CD4-positive, alpha-beta T cell (primary cell): Measurements from ENCODE around the gene KNL1. TPM values are rescaled to one million over a fixed set of nuclear protein-coding genes. Genes with fewer than 3 reads are reported as not detected.

Experiments used
- ATAC-seq: fragments of 200-7000 bp; cut with Tn5 transposase; one replicate; pipeline ENCODE4 v1.10.0; 2022; ENCODE audit warnings: mild to moderate bottlenecking; ENCODE audit not compliant: poor library complexity
- CTCF ChIA-PET: fragments of 350-600 bp; sonication (Branson Sonifier 250); formaldehyde crosslinking; loops from one replicate; lab custom pipeline; 2021; ENCODE audit warnings: antibody characterized with exemption, inconsistent platforms; lab: Charles Lee
- POLR2A ChIA-PET: fragments of 350-600 bp; sonication (Branson Sonifier 250); formaldehyde crosslinking; loops from one replicate; lab custom pipeline; 2021; ENCODE audit warnings: antibody characterized with exemption, inconsistent platforms; lab: Charles Lee
- DNase-seq, 14 experiments: peaks; one replicate each; pipeline ENCODE4 v3.0.0-alpha.2; 2013 to 2020; ENCODE audit warnings: mixed read lengths in 2 of 14
- H3K27ac ChIP-seq, 2 donors: one replicate each; pipeline versions ENCODE4 v1.5.1 to v1.7.0; 2013; ENCODE audit warnings: low read length in 2 of 2, low read depth in 1 of 2, mild to moderate bottlenecking in 1 of 2
- H3K27me3 ChIP-seq, 2 experiments: 1 replicate in 1 of 2; 2 replicates in 1 of 2; pipeline versions ENCODE4 v1.6.1 to v1.7.0; 2013; ENCODE audit warnings: low read length in 2 of 2, control low read depth in 1 of 2, mild to moderate bottlenecking in 1 of 2, moderate library complexity in 1 of 2; ENCODE audit not compliant: insufficient read depth in 2 of 2, control insufficient read depth in 1 of 2
- H3K36me3 ChIP-seq: one replicate; pipeline ENCODE4 v1.6.1; 2013; ENCODE audit warnings: low read length, control low read depth; ENCODE audit not compliant: insufficient read depth
- H3K4me1 ChIP-seq: one replicate; pipeline ENCODE4 v1.6.1; 2013; ENCODE audit warnings: low read length, control low read depth; ENCODE audit not compliant: insufficient read depth
- H3K4me3 ChIP-seq: one replicate; pipeline ENCODE4 v1.5.1; 2013; ENCODE audit warnings: mild to moderate bottlenecking, low read length, moderate library complexity
- H3K9me3 ChIP-seq, 2 experiments: 1 replicate in 1 of 2; 2 replicates in 1 of 2; pipeline versions ENCODE4 v1.6.1 to v1.7.0; 2013; ENCODE audit warnings: low read length in 2 of 2, mild to moderate bottlenecking in 2 of 2, control low read depth in 1 of 2, moderate library complexity in 1 of 2; ENCODE audit not compliant: control insufficient read depth in 1 of 2, insufficient read depth in 1 of 2
- H3K27ac Mint-ChIP-seq: one replicate; pipeline ENCODE4 v1.8.0; 2020; ENCODE audit warnings: mixed read lengths
- H3K27me3 Mint-ChIP-seq: one replicate; pipeline ENCODE4 v1.8.0; 2021; ENCODE audit warnings: mixed read lengths
- H3K36me3 Mint-ChIP-seq: one replicate; pipeline ENCODE4 v1.8.0; 2021; ENCODE audit warnings: low read depth, mixed read lengths
- H3K4me1 Mint-ChIP-seq: one replicate; pipeline ENCODE4 v1.8.0; 2021; ENCODE audit warnings: low read depth, mixed read lengths
- H3K4me3 Mint-ChIP-seq: one replicate; pipeline ENCODE4 v1.8.0; 2020; ENCODE audit warnings: mild to moderate bottlenecking, mixed read lengths
- H3K9me3 Mint-ChIP-seq: one replicate; pipeline ENCODE4 v1.8.0; 2020; ENCODE audit warnings: mixed read lengths
- CTCF ChIP-seq: fragments of 200-600 bp; IDR thresholded peaks from one replicate; pipeline ENCODE4 v1.8.0; 2022; ENCODE audit warnings: antibody characterized with exemption, mild to moderate bottlenecking
- intact Hi-C, 2 experiments: fragments of 100-400 bp; cut with DNase I in 1 of 2; cut with micrococcal nuclease in 1 of 2; formaldehyde crosslinking; loops; one replicate each; pipeline versions ENCODE4 v1.15.1 to v1.9.0; 2023 to 2025; cut with DNase I, micrococcal nuclease
- total RNA-seq, 174 experiments: library from RNA in 2 of 174; stranded (reverse) in 2 of 174; gene quantifications; one replicate each; pipeline ENCODE4 v1.2.3 and lab custom pipeline; 2021 to 2026

The KNL1 gene
- total RNA-seq, 2 experiments from 2014 or later = 0.59 to 0.69 TPM

- Histone ChIP-seq H3K27me3 (no peaks in the 10 kb centered on the region), H3K9me3 (no peaks in the 10 kb centered on the region), H3K4me1 (peaks cover 23% of the 10 kb centered on the region), H3K4me3 (no peak overlapping the region), H3K27ac (no peak overlapping the region), H3K36me3 (no peaks in the 10 kb centered on the region)
- DNase-seq (no peak), ATAC-seq (no peak)
- Mint-ChIP-seq H3K36me3 (peaks cover 13% of the 10 kb centered on the region), H3K4me1 (peaks cover 12% of the 10 kb centered on the region), H3K4me3 (no peak overlapping the region), H3K27me3 (no peaks in the 10 kb centered on the region), H3K27ac (no peak overlapping the region), H3K9me3 (no peaks in the 10 kb centered on the region)
- intact Hi-C loops = loop anchor here in 1 of 2 experiments (10.0 kb wide), 2 partner anchors 133 to 717 kb away; partner anchors contain the start of genes CCDC32, RPUSD2 and RTF1
- no peak for TF ChIP-seq CTCF
- ChIA-PET CTCF (interaction anchor here (0.7 kb wide), 1 partner anchor 410 kb away, joined by 3 read pairs; no protein-coding TSS in a partner anchor), POLR2A (no interaction called here)
Measured at GRCh38 chr15:40697916-40698315, 103.9 kb downstream of the KNL1 start.

GRCh38 chr15:40702077-40702476 is 108.0 kb downstream of the KNL1 start:
- intact Hi-C loops = loop anchor here in 1 of 2 experiments (1.0 kb wide), 1 partner anchor 80 kb away; no protein-coding TSS in a partner anchor
- H3K9me3 Mint-ChIP-seq = no peaks in the 10 kb centered on the region
- no peaks in the 10 kb centered on the region for H3K36me3 ChIP-seq
- CTCF ChIA-PET = interaction anchor here (1.0 to 1.1 kb wide), 2 partner anchors 80 to 83 kb away, joined by 3 read pairs; no protein-coding TSS in a partner anchor
- no peak overlapping the region for H3K27ac ChIP-seq
- POLR2A ChIA-PET = no interaction called here
- H3K27me3 Mint-ChIP-seq = no peaks in the 10 kb centered on the region
- no peaks in the 10 kb centered on the region for H3K27me3 ChIP-seq
- ATAC-seq = no peak
- H3K4me1 Mint-ChIP-seq = no peaks in the 10 kb centered on the region
- DNase-seq = peak in 3 of 14 experiments; percentile 39 to 48 (median 45)
- H3K4me3 Mint-ChIP-seq = no peak overlapping the region
- TF ChIP-seq CTCF = peak; percentile 16
- no peaks in the 10 kb centered on the region for H3K4me1 ChIP-seq
- H3K4me3 ChIP-seq = no peak overlapping the region
- H3K9me3 ChIP-seq = no peaks in the 10 kb centered on the region
- H3K36me3 Mint-ChIP-seq = no peaks in the 10 kb centered on the region
- no peak overlapping the region for H3K27ac Mint-ChIP-seq

- TF ChIP-seq CTCF = no peak
- H3K27me3 ChIP-seq = no peaks in the 10 kb centered on the region
- intact Hi-C loops = no loop called here
- H3K27ac ChIP-seq = no peak overlapping the region
- DNase-seq (no peak), ATAC-seq (no peak)
- no peak overlapping the region for H3K4me3 ChIP-seq
- Mint-ChIP-seq H3K27ac (no peak overlapping the region), H3K4me1 (no peaks in the 10 kb centered on the region), H3K9me3 (no peaks in the 10 kb centered on the region), H3K36me3 (no peaks in the 10 kb centered on the region), H3K4me3 (no peak overlapping the region), H3K27me3 (no peaks in the 10 kb centered on the region)
- H3K36me3 ChIP-seq = no peaks in the 10 kb centered on the region
- no peaks in the 10 kb centered on the region for H3K4me1 ChIP-seq
- H3K9me3 ChIP-seq = no peaks in the 10 kb centered on the region
- CTCF ChIA-PET = interaction anchor here (2.3 kb wide), 1 partner anchor 76 kb away, joined by 6 read pairs; no protein-coding TSS in a partner anchor
- POLR2A ChIA-PET = interaction anchor here (4.3 kb wide), 1 partner anchor 11 kb away, joined by 21 read pairs; the partner anchor contains the start of gene RAD51
Measured at GRCh38 chr15:40706121-40706520, 112.1 kb downstream of the KNL1 start.

Other genes with a start within 250 kb of the KNL1 start
- not detected for gene PHGR1, start 243.2 kb upstream of the KNL1 start, total RNA-seq
- gene DISP2, start 236.0 kb upstream of the KNL1 start, total RNA-seq = under 1 TPM; 0.03 to 0.06 TPM
- 1 to 10 TPM; 2.8 to 3.0 TPM for gene KNSTRN, start 211.5 kb upstream of the KNL1 start, total RNA-seq
- gene IVD, start 188.5 kb upstream of the KNL1 start, total RNA-seq = 10 to 100 TPM; 30.7 to 31.9 TPM
- gene BAHD1, start 153.3 kb upstream of the KNL1 start, total RNA-seq = 10 to 100 TPM; 20.3 to 21.5 TPM
- 1 to 10 TPM; 4.6 to 5.1 TPM for gene CHST14, start 123.3 kb upstream of the KNL1 start, total RNA-seq
- gene CCDC32, start 29.2 kb upstream of the KNL1 start, total RNA-seq = 10 to 100 TPM; 20.9 to 21.3 TPM
- gene RPUSD2, start 24.9 kb upstream of the KNL1 start, total RNA-seq = 10 to 100 TPM; 18.8 to 21.0 TPM
- gene RAD51, start 100.9 kb downstream of the KNL1 start, total RNA-seq = 1 to 10 TPM in 1 of 2 experiments, under 1 TPM in 1; 0.64 to 1.5 TPM
- gene RMDN3, start 161.0 kb downstream of the KNL1 start, total RNA-seq = 10 to 100 TPM; 29.1 to 30.3 TPM
- gene GCHFR, start 169.8 kb downstream of the KNL1 start, total RNA-seq = 10 to 100 TPM; 13.5 to 14.8 TPM
- gene C15orf62, start 175.7 kb downstream of the KNL1 start, total RNA-seq = under 1 TPM; 0.77 to 0.98 TPM
- 10 to 100 TPM; 12.0 to 13.0 TPM for gene ZFYVE19, start 212.8 kb downstream of the KNL1 start, total RNA-seq
- 10 to 100 TPM; 14.4 to 17.9 TPM for gene DNAJC17, start 213.2 kb downstream of the KNL1 start, total RNA-seq
- gene PPP1R14D, start 234.5 kb downstream of the KNL1 start, total RNA-seq = not detected
- 1 to 10 TPM; 1.0 to 1.6 TPM for gene SPINT1, start 249.8 kb downstream of the KNL1 start, total RNA-seq